IMR-90 (cell line): Measurements from ENCODE around the gene IGSF8. TPM values are rescaled to one million over a fixed set of nuclear protein-coding genes. Genes with fewer than 3 reads are reported as not detected.

Experiments used
- ATAC-seq: fragments of 200-7000 bp; cut with Tn5 transposase; 2 replicates; pipeline ENCODE4 v1.9.1; 2020; ENCODE audit warnings: low read depth, mild to moderate bottlenecking, moderate library complexity
- BruUV-seq: library from RNA; stranded (reverse); fragments of 400-500 nt; replicated peaks from 2 replicates; lab custom pipeline; 2021; lab: Mats Ljungman, UMichigan
- CTCF ChIA-PET: fragments of 300-600 bp; formaldehyde crosslinking; extraction: SDS; loops from one replicate; lab custom pipeline; 2021; ENCODE audit warnings: antibody characterized with exemption; lab: Yijun Ruan, JAX
- POLR2A ChIA-PET: fragments of 300-600 bp; sonication (Branson Sonifier 250); formaldehyde crosslinking; loops from one replicate; lab custom pipeline; 2022; ENCODE audit warnings: antibody characterized with exemption; ENCODE audit not compliant: unreplicated experiment; lab: Charles Lee
- DNase-seq: peaks from one replicate; pipeline ENCODE4 v3.0.0; 2013
- H2AFZ ChIP-seq: replicated peaks from 2 replicates; pipeline ENCODE3; 2013; ENCODE audit warnings: low read length, mild to moderate bottlenecking; ENCODE audit not compliant: poor library complexity
- H2AK5ac ChIP-seq: 2 replicates; pipeline ENCODE4 v1.6.1; 2013; ENCODE audit warnings: low read depth, low read length, inconsistent platforms
- H2AK9ac ChIP-seq: replicated peaks from 2 replicates; pipeline ENCODE3; 2013; ENCODE audit warnings: mild to moderate bottlenecking, low read depth, low read length, moderate library complexity; ENCODE audit not compliant: poor library complexity
- H2BK120ac ChIP-seq: 2 replicates; pipeline ENCODE4 v1.6.1; 2013; ENCODE audit warnings: low read depth, low read length, inconsistent platforms
- H2BK15ac ChIP-seq: 3 replicates; pipeline ENCODE4 v1.6.1; 2013; ENCODE audit warnings: low read depth, low read length, inconsistent platforms
- H2BK20ac ChIP-seq: 2 replicates; pipeline ENCODE4 v1.6.1; 2013; ENCODE audit warnings: low read depth, mild to moderate bottlenecking, inconsistent platforms, low read length, moderate library complexity
- H2BK5ac ChIP-seq: 2 replicates; pipeline ENCODE4 v1.6.1; 2013; ENCODE audit warnings: mild to moderate bottlenecking, low read depth, low read length, inconsistent platforms; ENCODE audit not compliant: poor library complexity, severe bottlenecking
- H3K14ac ChIP-seq: replicated peaks from 2 replicates; pipeline ENCODE4 v1.6.1; 2013; ENCODE audit warnings: low read depth, low read length, inconsistent platforms
- H3K18ac ChIP-seq: 2 replicates; pipeline ENCODE4 v1.6.1; 2013; ENCODE audit warnings: low read depth, low read length, control low read depth
- H3K23ac ChIP-seq: 2 replicates; pipeline ENCODE4 v1.6.1; 2013; ENCODE audit warnings: low read depth, low read length, inconsistent platforms
- H3K27ac ChIP-seq: 2 replicates; pipeline ENCODE4 v1.5.1; 2013; ENCODE audit warnings: mild to moderate bottlenecking, control low read depth, low read length; ENCODE audit not compliant: insufficient read depth
- H3K27me3 ChIP-seq: 2 replicates; pipeline ENCODE4 v1.6.1; 2013; ENCODE audit warnings: low read length; ENCODE audit not compliant: control insufficient read depth, insufficient read depth
- H3K36me3 ChIP-seq: 2 replicates; pipeline ENCODE4 v1.6.1; 2013; ENCODE audit warnings: low read length, mixed read lengths; ENCODE audit not compliant: control insufficient read depth, insufficient read depth
- H3K4ac ChIP-seq: 2 replicates; pipeline ENCODE4 v1.6.1; 2013; ENCODE audit warnings: low read depth, low read length, inconsistent platforms
- H3K4me1 ChIP-seq: 2 replicates; pipeline ENCODE4 v1.6.1; 2013; ENCODE audit warnings: low read length, mixed read lengths; ENCODE audit not compliant: control insufficient read depth, insufficient read depth
- H3K4me2 ChIP-seq: 2 replicates; pipeline ENCODE4 v1.6.1; 2013; ENCODE audit warnings: low read depth, mild to moderate bottlenecking, control low read depth, low read length, moderate library complexity
- H3K4me3 ChIP-seq: 2 replicates; pipeline ENCODE4 v1.5.1; 2013; ENCODE audit warnings: low read depth, mild to moderate bottlenecking, control low read depth, low read length, moderate library complexity; ENCODE audit not compliant: insufficient read depth
- H3K56ac ChIP-seq: 2 replicates; pipeline ENCODE4 v1.6.1; 2013; ENCODE audit warnings: low read length, inconsistent platforms; ENCODE audit not compliant: insufficient read depth; ENCODE audit errors: extremely low read depth
- H3K79me1 ChIP-seq, 2 experiments: 2 replicates each; pipeline ENCODE4 v1.6.1; 2013; ENCODE audit warnings: low read length in 2 of 2, inconsistent platforms in 1 of 2, low read depth in 1 of 2
- H3K9ac ChIP-seq: 2 replicates; pipeline ENCODE4 v1.6.1; 2013; ENCODE audit warnings: low read depth, low read length, control low read depth
- H3K9me1 ChIP-seq: 2 replicates; pipeline ENCODE4 v1.6.1; 2013; ENCODE audit warnings: low read length, inconsistent platforms; ENCODE audit not compliant: insufficient read depth
- H3K9me3 ChIP-seq: 2 replicates; pipeline ENCODE4 v1.6.1; 2013; ENCODE audit warnings: low read length; ENCODE audit not compliant: control insufficient read depth, insufficient read depth
- H4K20me1 ChIP-seq: 2 replicates; pipeline ENCODE4 v1.6.1; 2013; ENCODE audit warnings: low read length, inconsistent platforms; ENCODE audit not compliant: insufficient read depth
- H4K5ac ChIP-seq: 2 replicates; pipeline ENCODE4 v1.6.1; 2013; ENCODE audit warnings: mild to moderate bottlenecking, low read depth, low read length, control low read depth
- H4K8ac ChIP-seq, 2 experiments: 2 replicates each; pipeline ENCODE4 v1.6.1; 2013; ENCODE audit warnings: low read depth in 2 of 2, low read length in 2 of 2, control low read depth in 1 of 2, inconsistent platforms in 1 of 2
- H4K91ac ChIP-seq: 2 replicates; pipeline ENCODE4 v1.6.1; 2013; ENCODE audit warnings: low read depth, low read length, inconsistent platforms; ENCODE audit not compliant: insufficient read depth
- BHLHE40 ChIP-seq: fragments of 150-350 bp; IDR thresholded peaks from 2 replicates; pipeline ENCODE4 v1.6.1; 2016; ENCODE audit warnings: mild to moderate bottlenecking, low read depth, low read length
- CHD1 ChIP-seq: IDR thresholded peaks from 2 replicates; pipeline ENCODE4 v1.6.1; 2012; ENCODE audit warnings: low read depth, low read length, improper control_type of control experiment
- FOS ChIP-seq: fragments of 150-350 bp; IDR thresholded peaks from 2 replicates; pipeline ENCODE4 v1.6.1; 2016; ENCODE audit warnings: low read depth, low read length
- MAFK ChIP-seq: IDR thresholded peaks from 2 replicates; pipeline ENCODE4 v1.6.1; 2012; ENCODE audit warnings: low read depth, low read length, improper control_type of control experiment
- MAZ ChIP-seq: IDR thresholded peaks from 2 replicates; pipeline ENCODE4 v1.6.1; 2012; ENCODE audit warnings: low read depth, mild to moderate bottlenecking, low read length, improper control_type of control experiment, moderate library complexity, borderline replicate concordance
- MXI1 ChIP-seq: IDR thresholded peaks from 2 replicates; pipeline ENCODE4 v1.6.1; 2012; ENCODE audit warnings: low read depth, mild to moderate bottlenecking, low read length, moderate library complexity, borderline replicate concordance
- NFE2L2 ChIP-seq: fragments of 150-350 bp; IDR thresholded peaks from 2 replicates; pipeline ENCODE4 v1.6.1; 2016; ENCODE audit warnings: low read depth, mild to moderate bottlenecking, low read length
- POLR2A ChIP-seq: IDR thresholded peaks from 2 replicates; pipeline ENCODE4 v1.6.1; 2012; ENCODE audit warnings: mild to moderate bottlenecking, low read depth, low read length
- RAD21 ChIP-seq: IDR thresholded peaks from 2 replicates; pipeline ENCODE4 v1.6.1; 2012; ENCODE audit warnings: low read length, improper control_type of control experiment
- RCOR1 ChIP-seq: IDR thresholded peaks from 2 replicates; pipeline ENCODE4 v1.6.1; 2012; ENCODE audit warnings: mild to moderate bottlenecking, low read length, improper control_type of control experiment; ENCODE audit not compliant: insufficient replicate concordance
- RFX5 ChIP-seq: IDR thresholded peaks from 2 replicates; pipeline ENCODE4 v1.8.0; 2012; ENCODE audit warnings: low read depth, mild to moderate bottlenecking, low read length, moderate library complexity
- SMC3 ChIP-seq: fragments of 150-350 bp; IDR thresholded peaks from 2 replicates; pipeline ENCODE4 v1.6.1; 2016; ENCODE audit warnings: low read depth, mild to moderate bottlenecking, antibody characterized with exemption, low read length, moderate library complexity
- WGBS, 2 experiments: methylation state at CpG; one replicate each; pipeline versions ENCODE4 v1.1.5 to v1.1.7; 2013; ENCODE audit warnings: missing lambda C conversion rate in 2 of 2; ENCODE audit not compliant: insufficient read length in 1 of 2; ENCODE audit errors: extremely low coverage in 2 of 2; 5-methylcytosine and 5-hydroxymethylcytosine counted together
- dilution Hi-C: fragments of 300-500 bp; cut with HindIII; formaldehyde crosslinking; loops from one replicate; pipeline ENCODE4 v1.14.3; 2018; ENCODE audit warnings: low sequenced_read_pairs; ENCODE audit not compliant: unreplicated experiment
- in situ Hi-C: fragments of 300-500 bp; cut with MboI; formaldehyde crosslinking; loops from 3 replicates; pipeline ENCODE4 v1.14.3; 2019; ENCODE audit warnings: low sequenced_read_pairs, inconsistent platforms, mixed read lengths
- intact Hi-C: fragments of 100-400 bp; cut with micrococcal nuclease; formaldehyde crosslinking; loops from 2 replicates; pipeline ENCODE4 v1.10.0; 2022
- polyA plus RNA-seq, 3 experiments: library from polyadenylated mRNA; depleted of rRNA; stranded (reverse); fragments of >200 nt; gene quantifications; 2 replicates each; pipeline ENCODE4 v1.2.3, GENCODE V29; 2012; ENCODE audit warnings: low replicate concordance in 1 of 3
- total RNA-seq: library from RNA; depleted of rRNA; stranded (reverse); fragments of >200 nt; gene quantifications from 2 replicates; pipeline ENCODE4 v1.2.3, GENCODE V29; 2012
- TF ChIP-seq, protein P1 (sequence below): fragments of 150-350 bp; IDR thresholded peaks from 2 replicates; pipeline ENCODE4 v1.6.1; 2017; ENCODE audit warnings: mild to moderate bottlenecking, antibody characterized with exemption, low read length, low read depth
- TF ChIP-seq, protein P2 (sequence below): fragments of 150-350 bp; IDR thresholded peaks from 2 replicates; pipeline ENCODE4 v1.6.1; 2016; ENCODE audit warnings: low read depth, mild to moderate bottlenecking, low read length, moderate library complexity, borderline replicate concordance

IGSF8 gene
- total and polyA plus RNA-seq, 2 of the 4 experiments (the other 2 are of a cell fraction) = 8.8 to 25.2 TPM

DNA sequence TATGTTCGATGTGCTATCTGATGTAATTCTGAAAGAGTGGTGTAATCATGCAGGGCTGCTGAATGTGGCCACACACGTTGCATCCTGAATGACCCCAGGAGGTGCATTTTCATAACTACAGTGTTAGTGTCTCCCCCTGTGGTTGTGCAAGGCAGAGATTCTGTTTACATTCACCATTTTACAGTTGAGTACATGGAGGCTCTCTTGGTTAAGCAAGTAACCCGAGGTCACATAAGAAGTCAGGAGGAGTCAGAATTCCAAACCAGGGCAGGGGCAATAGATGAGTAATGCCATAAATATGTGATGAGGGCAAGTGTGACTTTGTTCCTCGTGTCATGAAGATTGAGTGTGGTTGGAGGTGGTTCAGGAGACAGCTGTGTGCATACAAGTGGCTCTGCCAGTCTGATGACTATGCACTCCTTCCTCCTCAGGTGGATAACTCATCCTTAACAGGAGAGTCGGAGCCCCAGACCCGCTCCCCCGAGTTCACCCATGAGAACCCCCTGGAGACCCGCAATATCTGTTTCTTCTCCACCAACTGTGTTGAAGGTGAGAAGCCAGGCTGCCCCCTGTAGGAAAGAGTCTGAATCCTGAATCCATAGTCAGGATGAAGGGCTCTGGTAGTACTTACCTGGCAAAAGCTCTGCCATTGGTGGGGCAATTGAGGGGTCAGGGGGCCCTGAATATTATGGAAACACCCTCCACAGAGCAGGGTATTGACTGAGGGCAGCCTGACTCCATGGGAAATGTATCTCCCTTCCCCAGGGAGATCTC is 26.5 kb upstream of the IGSF8 start:
- CTCF ChIA-PET = interaction anchor here (0.6 to 1.9 kb wide), 6 partner anchors 20 to 118 kb away, joined by 3 to 7 read pairs (median 3); no protein-coding TSS in a partner anchor
- Histone ChIP-seq H2AK9ac (no peak overlapping the region), H3K23ac (no peak overlapping the region), H3K4me1 (peaks cover 17% of the 10 kb centered on the region), H2BK5ac (peak overlapping the region; percentile 48), H4K91ac (peak overlapping the region; percentile 29), H3K4me3 (no peak overlapping the region), H3K27ac (peak overlapping the region; percentile 21; the same call in 1 of the 2 replicates), H3K4me2 (no peak overlapping the region), H2AK5ac (peak overlapping the region; percentile 73), H3K36me3 (no peaks in the 10 kb centered on the region), H4K8ac (peak overlapping the region; percentile 10 to 56; a peak in 3 of 4 replicates), H2BK20ac (peak overlapping the region; percentile 81), H2BK15ac (peak overlapping the region; percentile 24; the same call in 1 of the 3 replicates), H3K56ac (no peak overlapping the region), H3K9me3 (no peaks in the 10 kb centered on the region), H2AFZ (no peak overlapping the region), H3K4ac (peak overlapping the region; percentile 89), H3K27me3 (no peaks in the 10 kb centered on the region), H3K9me1 (peaks cover 26% of the 10 kb centered on the region), H3K18ac (peak overlapping the region; percentile 4; the same call in 1 of the 2 replicates), H4K20me1 (no peaks in the 10 kb centered on the region), H4K5ac (no peak overlapping the region), H3K79me1 (no peaks in the 10 kb centered on the region), H3K14ac (peak overlapping the region; percentile 88), H2BK120ac (peak overlapping the region; percentile 91), H3K9ac (no peak overlapping the region)
- in situ Hi-C loops (no loop called here), dilution Hi-C loops (no loop called here), intact Hi-C loops (no loop called here)
- 40% methylated on average over 1 of the region's 8 CpGs; no CpG with 5 or more reads in 1 of the 2 experiments for WGBS, 2 experiments
- ATAC-seq (peak; percentile 83), DNase-seq (peak; percentile 89)
- BruUV-seq = no TSS peak
- POLR2A ChIA-PET = no interaction called here
- no peak for TF ChIP-seq POLR2A
- TF ChIP-seq FOS = peak; percentile 76
- TF ChIP-seq RAD21 = no peak
- TF ChIP-seq, protein P1, sequence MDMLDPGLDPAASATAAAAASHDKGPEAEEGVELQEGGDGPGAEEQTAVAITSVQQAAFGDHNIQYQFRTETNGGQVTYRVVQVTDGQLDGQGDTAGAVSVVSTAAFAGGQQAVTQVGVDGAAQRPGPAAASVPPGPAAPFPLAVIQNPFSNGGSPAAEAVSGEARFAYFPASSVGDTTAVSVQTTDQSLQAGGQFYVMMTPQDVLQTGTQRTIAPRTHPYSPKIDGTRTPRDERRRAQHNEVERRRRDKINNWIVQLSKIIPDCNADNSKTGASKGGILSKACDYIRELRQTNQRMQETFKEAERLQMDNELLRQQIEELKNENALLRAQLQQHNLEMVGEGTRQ = peak; percentile 26; the same call in 1 of the 2 replicates
- no peak for TF ChIP-seq RFX5
- no peak for TF ChIP-seq SMC3
- peak; percentile 1; the same call in 1 of the 2 replicates for TF ChIP-seq MAZ
- no peak for TF ChIP-seq CHD1
- 0 out of 2 replicates have a peak, but pooled peaks have one; percentile 25 for TF ChIP-seq MXI1
- TF ChIP-seq MAFK = no peak
- TF ChIP-seq NFE2L2 = no peak
- no peak for TF ChIP-seq RCOR1
- TF ChIP-seq, protein P2, sequence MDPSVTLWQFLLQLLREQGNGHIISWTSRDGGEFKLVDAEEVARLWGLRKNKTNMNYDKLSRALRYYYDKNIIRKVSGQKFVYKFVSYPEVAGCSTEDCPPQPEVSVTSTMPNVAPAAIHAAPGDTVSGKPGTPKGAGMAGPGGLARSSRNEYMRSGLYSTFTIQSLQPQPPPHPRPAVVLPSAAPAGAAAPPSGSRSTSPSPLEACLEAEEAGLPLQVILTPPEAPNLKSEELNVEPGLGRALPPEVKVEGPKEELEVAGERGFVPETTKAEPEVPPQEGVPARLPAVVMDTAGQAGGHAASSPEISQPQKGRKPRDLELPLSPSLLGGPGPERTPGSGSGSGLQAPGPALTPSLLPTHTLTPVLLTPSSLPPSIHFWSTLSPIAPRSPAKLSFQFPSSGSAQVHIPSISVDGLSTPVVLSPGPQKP = no peak
- TF ChIP-seq BHLHE40 = peak; percentile 41
